ENCODE measurements around the gene VIT.

VIT gene

GRCh38 chr2:36809069-36809445 is 112.5 kb downstream of the VIT start:
- TF ChIP-seq YY1 (IDR thresholded peaks at IDR 0.05; ENCODE audit: low read depth) (no peak), TCF12 (IDR thresholded peaks at IDR 0.05; ENCODE audit: low read depth) (no peak), EGR1 (IDR thresholded peaks at IDR 0.05) (no peak), RAD21 (IDR thresholded peaks at IDR 0.05; ENCODE audit: low read depth) (no peak), TAF1 (IDR thresholded peaks at IDR 0.05; ENCODE audit: low read depth) (no peak), CEBPB (IDR thresholded peaks at IDR 0.05) (no peak), EP300 (IDR thresholded peaks at IDR 0.05; ENCODE audit: borderline replicate concordance) (no peak)
- TF ChIP-seq, protein P1, sequence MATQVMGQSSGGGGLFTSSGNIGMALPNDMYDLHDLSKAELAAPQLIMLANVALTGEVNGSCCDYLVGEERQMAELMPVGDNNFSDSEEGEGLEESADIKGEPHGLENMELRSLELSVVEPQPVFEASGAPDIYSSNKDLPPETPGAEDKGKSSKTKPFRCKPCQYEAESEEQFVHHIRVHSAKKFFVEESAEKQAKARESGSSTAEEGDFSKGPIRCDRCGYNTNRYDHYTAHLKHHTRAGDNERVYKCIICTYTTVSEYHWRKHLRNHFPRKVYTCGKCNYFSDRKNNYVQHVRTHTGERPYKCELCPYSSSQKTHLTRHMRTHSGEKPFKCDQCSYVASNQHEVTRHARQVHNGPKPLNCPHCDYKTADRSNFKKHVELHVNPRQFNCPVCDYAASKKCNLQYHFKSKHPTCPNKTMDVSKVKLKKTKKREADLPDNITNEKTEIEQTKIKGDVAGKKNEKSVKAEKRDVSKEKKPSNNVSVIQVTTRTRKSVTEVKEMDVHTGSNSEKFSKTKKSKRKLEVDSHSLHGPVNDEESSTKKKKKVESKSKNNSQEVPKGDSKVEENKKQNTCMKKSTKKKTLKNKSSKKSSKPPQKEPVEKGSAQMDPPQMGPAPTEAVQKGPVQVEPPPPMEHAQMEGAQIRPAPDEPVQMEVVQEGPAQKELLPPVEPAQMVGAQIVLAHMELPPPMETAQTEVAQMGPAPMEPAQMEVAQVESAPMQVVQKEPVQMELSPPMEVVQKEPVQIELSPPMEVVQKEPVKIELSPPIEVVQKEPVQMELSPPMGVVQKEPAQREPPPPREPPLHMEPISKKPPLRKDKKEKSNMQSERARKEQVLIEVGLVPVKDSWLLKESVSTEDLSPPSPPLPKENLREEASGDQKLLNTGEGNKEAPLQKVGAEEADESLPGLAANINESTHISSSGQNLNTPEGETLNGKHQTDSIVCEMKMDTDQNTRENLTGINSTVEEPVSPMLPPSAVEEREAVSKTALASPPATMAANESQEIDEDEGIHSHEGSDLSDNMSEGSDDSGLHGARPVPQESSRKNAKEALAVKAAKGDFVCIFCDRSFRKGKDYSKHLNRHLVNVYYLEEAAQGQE (IDR thresholded peaks at IDR 0.05; ENCODE audit: low read depth): no peak

DNA sequence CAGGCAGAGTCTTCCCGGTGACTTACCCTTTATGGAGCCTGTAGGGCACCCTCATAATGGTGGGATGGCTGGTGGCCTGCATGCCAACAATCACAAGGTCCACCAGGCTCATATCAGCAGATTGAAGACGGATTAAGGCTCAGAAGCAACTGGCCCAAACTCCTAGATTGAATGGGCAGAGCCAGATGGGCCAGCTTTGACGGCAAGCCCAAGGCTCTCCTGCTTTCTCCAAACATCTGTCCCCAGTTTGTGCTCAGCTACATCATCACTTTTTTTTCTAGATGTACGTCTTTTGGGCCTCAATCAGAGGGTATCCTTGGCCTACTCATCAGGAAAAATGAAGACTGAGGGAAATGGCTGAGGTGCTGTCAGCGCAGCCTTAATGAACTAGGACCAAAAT is 114.6 kb downstream of the VIT start:
- no peak for TF ChIP-seq RAD21 (IDR thresholded peaks at IDR 0.05; ENCODE audit: low read depth)
- no peak for TF ChIP-seq ZBTB7A (IDR thresholded peaks at IDR 0.05; ENCODE audit: low read depth)
- TF ChIP-seq USF1 (IDR thresholded peaks at IDR 0.05): no peak
- no peak for TF ChIP-seq TAF1 (IDR thresholded peaks at IDR 0.05; ENCODE audit: low read depth)
- TF ChIP-seq, protein P2, sequence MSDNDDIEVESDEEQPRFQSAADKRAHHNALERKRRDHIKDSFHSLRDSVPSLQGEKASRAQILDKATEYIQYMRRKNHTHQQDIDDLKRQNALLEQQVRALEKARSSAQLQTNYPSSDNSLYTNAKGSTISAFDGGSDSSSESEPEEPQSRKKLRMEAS (IDR thresholded peaks at IDR 0.05): no peak
- no peak for TF ChIP-seq EP300 (IDR thresholded peaks at IDR 0.05; ENCODE audit: borderline replicate concordance)
- TF ChIP-seq FOXM1 (IDR thresholded peaks at IDR 0.05; ENCODE audit: borderline replicate concordance, low read depth): no peak
- no peak for TF ChIP-seq CREB1 (IDR thresholded peaks at IDR 0.05; ENCODE audit: low read depth)
- no peak for TF ChIP-seq NFIC (IDR thresholded peaks at IDR 0.05)
- TF ChIP-seq, protein P1 (IDR thresholded peaks at IDR 0.05; ENCODE audit: low read depth): no peak
- no peak for TF ChIP-seq EGR1 (IDR thresholded peaks at IDR 0.05)
- no peak for TF ChIP-seq TEAD4 (IDR thresholded peaks at IDR 0.05)
- TF ChIP-seq CEBPB (IDR thresholded peaks at IDR 0.05): no peak
- TF ChIP-seq YY1 (IDR thresholded peaks at IDR 0.05; ENCODE audit: low read depth): no peak
- no peak for TF ChIP-seq TCF12 (IDR thresholded peaks at IDR 0.05; ENCODE audit: low read depth)

DNA sequence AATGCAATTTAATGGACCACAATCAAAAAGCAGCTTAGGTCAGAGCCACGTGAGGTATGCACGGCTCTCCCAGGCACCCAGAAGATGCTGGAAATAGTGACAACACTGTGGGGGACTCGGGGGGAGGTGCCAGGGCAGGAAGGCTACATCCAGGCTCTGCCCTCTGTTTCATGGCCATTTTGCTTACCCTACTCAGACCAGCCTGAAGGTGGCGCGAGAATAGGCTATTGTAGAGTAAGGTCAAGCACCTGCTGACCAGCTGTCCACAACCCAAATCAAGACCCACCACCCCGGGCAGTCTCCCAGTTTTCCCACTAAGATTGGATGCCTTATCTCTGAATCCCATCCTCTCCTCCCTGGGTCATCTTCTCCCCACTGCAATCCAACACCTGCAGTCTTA is 115.7 kb downstream of the VIT start:
- TF ChIP-seq YY1 (IDR thresholded peaks at IDR 0.05; ENCODE audit: low read depth) (no peak), RAD21 (IDR thresholded peaks at IDR 0.05; ENCODE audit: low read depth) (no peak), EGR1 (IDR thresholded peaks at IDR 0.05) (no peak), EP300 (IDR thresholded peaks at IDR 0.05; ENCODE audit: borderline replicate concordance) (no peak), TCF12 (IDR thresholded peaks at IDR 0.05; ENCODE audit: low read depth) (no peak), TAF1 (IDR thresholded peaks at IDR 0.05; ENCODE audit: low read depth) (no peak), CREB1 (IDR thresholded peaks at IDR 0.05; ENCODE audit: low read depth) (no peak), ZBTB7A (IDR thresholded peaks at IDR 0.05; ENCODE audit: low read depth) (no peak), FOXM1 (IDR thresholded peaks at IDR 0.05; ENCODE audit: borderline replicate concordance, low read depth) (no peak), USF1 (IDR thresholded peaks at IDR 0.05) (no peak), TEAD4 (IDR thresholded peaks at IDR 0.05) (no peak)
- TF ChIP-seq, protein P2 (IDR thresholded peaks at IDR 0.05): no peak

- no peak for TF ChIP-seq EP300 (IDR thresholded peaks at IDR 0.05; ENCODE audit: borderline replicate concordance)
- TF ChIP-seq, protein P1 (IDR thresholded peaks at IDR 0.05; ENCODE audit: low read depth): no peak
- TF ChIP-seq TEAD4 (IDR thresholded peaks at IDR 0.05): no peak
- TF ChIP-seq FOXM1 (IDR thresholded peaks at IDR 0.05; ENCODE audit: borderline replicate concordance, low read depth): no peak
- no peak for TF ChIP-seq RAD21 (IDR thresholded peaks at IDR 0.05; ENCODE audit: low read depth)
These were observed 122.0 kb downstream of the VIT start for GRCh38 chr2:36818542-36818941.

Data from Ishikawa (cell line).